Hepatocyte (in vitro differentiated cells): ENCODE results near the gene EXOC2.

ENCODE experiments used
- EZH2 ChIP-seq: fragments of 200-600 bp; sonication (generic); IDR thresholded peaks from 2 replicates; pipeline ENCODE4 v1.6.1; 2016; ENCODE audit warnings: antibody characterized with exemption, mild to moderate bottlenecking, borderline replicate concordance
- EZH2phosphoT487 ChIP-seq: fragments of 200-600 bp; sonication (generic); IDR thresholded peaks from one replicate; pipeline ENCODE4 v1.6.1; 2018; ENCODE audit warnings: antibody characterized with exemption, mild to moderate bottlenecking, low read depth, moderate library complexity; ENCODE audit not compliant: unreplicated experiment, severe bottlenecking
- TF ChIP-seq, protein P1 (sequence below): fragments of 200-600 bp; sonication (generic); IDR thresholded peaks from 2 replicates; pipeline ENCODE4 v1.5.1; 2016; ENCODE audit warnings: antibody characterized with exemption, mild to moderate bottlenecking; ENCODE audit not compliant: poor library complexity

DNA sequence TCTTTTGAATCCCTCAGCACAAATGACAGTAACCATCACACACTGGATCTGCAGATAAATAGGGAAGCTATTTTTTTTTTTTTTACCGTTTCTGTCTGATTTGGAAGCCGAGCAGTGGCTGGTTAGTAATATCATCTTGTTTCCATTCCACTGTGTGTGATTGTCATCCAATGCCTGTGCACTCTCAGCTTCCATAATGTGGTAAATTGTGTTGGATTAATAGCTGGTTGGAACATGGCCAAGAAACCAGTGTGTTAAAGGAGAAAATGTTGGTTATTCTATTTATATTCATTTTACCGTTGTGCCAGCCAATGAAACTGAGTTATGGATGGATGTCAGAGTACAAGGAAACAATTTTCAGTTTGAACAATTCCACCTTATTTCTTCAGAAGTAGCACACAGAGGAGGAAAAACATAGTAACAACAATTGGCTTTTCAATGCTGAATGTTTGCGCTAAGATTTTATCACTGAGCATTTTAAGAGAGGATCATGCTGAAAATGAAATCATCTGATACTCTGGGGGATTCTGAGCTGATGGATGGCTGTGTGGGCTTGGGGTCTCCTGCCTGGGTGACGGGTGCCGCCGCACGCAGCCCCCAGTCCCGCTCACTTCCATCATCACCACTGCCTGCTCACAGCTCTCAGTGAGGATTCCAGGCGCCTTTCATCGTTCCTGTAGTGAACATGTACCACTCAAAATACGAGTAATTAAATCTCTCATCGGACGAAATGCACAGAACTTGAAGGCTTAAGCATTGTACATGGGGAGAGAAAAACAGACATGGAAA, 40.7 kb upstream of the EXOC2 start:
- TF ChIP-seq, protein P1, sequence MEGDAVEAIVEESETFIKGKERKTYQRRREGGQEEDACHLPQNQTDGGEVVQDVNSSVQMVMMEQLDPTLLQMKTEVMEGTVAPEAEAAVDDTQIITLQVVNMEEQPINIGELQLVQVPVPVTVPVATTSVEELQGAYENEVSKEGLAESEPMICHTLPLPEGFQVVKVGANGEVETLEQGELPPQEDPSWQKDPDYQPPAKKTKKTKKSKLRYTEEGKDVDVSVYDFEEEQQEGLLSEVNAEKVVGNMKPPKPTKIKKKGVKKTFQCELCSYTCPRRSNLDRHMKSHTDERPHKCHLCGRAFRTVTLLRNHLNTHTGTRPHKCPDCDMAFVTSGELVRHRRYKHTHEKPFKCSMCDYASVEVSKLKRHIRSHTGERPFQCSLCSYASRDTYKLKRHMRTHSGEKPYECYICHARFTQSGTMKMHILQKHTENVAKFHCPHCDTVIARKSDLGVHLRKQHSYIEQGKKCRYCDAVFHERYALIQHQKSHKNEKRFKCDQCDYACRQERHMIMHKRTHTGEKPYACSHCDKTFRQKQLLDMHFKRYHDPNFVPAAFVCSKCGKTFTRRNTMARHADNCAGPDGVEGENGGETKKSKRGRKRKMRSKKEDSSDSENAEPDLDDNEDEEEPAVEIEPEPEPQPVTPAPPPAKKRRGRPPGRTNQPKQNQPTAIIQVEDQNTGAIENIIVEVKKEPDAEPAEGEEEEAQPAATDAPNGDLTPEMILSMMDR = no peak
- TF ChIP-seq EZH2 = no peak
- no peak for TF ChIP-seq EZH2phosphoT487
